GM19238 (cell line): Measurements from ENCODE around the gene DGCR2.

ENCODE experiments used
- DNase-seq: peaks from one replicate; pipeline ENCODE4 v3.0.0; 2011; ENCODE audit warnings: low spot score; ENCODE audit not compliant: insufficient read length

Gene DGCR2

DNA sequence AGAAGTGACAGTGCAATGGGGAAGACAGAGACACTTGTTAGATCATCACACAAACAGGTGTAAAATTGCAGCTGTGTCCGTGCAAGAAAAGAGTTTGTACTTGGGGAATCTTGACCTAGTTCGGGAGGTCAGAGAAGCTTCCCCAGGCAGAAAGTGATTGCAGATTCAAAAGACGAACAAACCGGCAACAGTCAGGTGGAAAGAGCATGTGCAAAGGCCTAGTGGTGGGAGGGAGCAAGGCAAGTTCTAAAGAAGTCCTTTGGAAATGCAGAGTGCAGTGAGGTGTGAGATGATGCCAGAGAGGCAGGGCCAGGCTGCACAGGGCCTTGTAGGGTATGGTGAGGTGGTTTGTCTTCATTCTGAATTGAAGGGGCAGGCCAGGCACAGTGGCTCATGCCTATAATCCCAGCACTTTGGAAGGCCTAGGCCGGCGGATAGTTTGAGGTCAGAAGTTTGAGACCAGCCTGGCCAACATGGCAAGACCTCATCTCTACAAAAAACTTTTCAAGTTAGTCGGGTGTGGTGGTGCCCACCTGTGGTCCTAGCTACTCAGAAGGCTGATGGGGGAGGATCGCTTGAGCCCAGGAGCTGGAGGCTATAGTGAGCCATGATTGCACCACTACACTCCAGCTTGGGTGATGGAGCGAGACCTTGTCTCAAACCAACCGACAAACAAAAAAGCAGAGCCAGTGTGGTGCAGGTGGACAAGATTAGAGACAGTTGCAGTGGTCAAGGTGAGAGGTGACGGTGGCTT lies 24.2 kb upstream of the DGCR2 start:
- DNase-seq = no peak

DNA sequence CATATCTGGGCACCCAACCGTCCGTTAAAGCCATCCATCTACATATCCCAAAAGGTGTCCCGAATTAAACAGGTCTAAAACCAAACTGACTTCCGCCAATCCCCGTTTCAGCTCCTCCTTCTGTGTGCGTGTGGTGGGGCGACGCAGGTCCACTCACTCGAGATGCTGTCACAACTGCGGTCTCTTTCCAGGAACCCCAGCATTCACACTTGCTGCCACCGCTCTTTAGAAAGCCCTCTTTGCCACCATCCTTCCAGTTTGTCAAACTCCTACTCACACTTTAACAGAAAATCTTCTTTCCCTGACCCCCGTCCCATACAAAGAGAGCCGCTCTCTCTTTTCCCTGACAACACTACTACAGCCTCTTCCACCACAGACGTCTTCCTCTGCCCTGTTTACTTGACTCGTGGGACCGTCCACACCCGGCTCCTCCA lies 21.8 kb upstream of the DGCR2 start:
- peak; percentile 41 for DNase-seq

DNA sequence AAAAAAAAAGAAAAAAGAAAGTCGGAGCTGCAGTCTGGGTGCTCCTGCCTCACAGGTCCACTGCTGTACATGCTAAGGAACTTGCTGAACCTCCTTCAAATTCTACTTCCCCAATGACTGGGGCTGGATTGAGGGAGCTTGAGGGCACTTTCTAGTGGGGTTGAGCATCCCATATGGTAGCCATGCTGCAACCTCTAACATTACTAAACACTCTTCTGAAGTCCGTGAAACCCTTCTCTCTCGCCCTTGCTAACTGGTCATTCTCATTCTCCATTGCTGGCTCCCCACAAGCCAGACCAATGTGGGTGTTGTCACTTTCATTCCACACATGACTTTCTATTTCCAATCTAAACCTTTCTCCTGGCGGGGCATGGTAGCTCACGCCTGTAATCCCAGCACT lies 21.0 kb upstream of the DGCR2 start:
- no peak for DNase-seq

DNA sequence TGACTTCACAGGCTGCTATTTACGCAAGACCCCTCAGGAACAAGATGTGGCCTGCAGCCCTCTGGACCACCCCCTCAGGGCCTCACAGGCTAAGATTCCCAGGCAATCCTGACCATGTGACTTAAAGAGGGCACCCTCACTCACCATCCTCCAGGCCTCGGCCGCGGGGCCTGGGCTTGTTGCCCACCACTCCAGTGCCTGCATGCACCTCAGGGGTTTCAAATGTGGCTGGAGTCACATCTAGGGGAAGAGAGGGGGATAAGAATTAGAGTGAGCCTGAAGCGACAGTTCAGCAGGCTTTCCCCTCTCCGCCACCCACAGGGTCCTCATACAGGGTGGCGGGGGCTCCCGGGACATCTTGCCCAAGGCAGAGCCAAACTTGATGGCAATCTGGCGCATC lies 20.2 kb upstream of the DGCR2 start:
- DNase-seq = no peak

DNA sequence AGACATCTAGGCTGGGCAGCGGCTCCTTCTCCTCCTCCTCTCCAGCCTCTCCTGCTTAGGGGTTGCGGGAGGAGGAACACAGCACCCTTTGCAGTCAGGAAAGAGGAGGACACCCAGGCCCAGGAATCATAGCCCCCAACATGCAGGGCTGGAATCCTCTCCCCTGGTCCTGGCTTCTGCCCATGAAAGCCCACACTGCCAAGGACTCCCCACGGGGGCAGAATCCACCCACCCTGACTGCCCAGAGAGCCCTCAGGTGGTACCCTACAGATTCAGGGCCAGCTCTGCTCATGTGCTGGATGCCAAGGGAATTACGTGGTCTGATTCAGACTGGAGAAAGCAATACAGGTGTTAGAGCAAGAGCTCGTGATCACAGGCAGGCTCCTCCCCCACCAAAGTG lies 17.8 kb upstream of the DGCR2 start:
- DNase-seq = no peak

DNA sequence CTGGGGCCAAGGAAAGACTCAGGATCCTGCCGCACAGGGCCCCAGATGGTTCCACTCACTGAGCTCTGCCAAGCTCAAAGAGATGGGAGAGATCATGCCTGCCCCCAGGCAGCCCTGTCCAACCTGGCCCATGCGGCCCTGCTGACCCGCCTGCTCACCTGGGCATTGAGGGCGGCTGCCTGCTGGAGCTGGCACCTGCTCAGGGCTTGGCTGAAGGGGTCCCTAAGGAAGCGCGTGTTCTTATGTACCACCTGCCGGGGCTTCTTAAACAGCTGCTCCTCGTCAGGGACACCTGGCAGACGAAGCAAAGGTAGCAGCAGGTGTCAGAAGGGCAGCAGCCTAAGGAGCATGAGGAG lies 16.8 kb upstream of the DGCR2 start:
- DNase-seq = no peak

DNA sequence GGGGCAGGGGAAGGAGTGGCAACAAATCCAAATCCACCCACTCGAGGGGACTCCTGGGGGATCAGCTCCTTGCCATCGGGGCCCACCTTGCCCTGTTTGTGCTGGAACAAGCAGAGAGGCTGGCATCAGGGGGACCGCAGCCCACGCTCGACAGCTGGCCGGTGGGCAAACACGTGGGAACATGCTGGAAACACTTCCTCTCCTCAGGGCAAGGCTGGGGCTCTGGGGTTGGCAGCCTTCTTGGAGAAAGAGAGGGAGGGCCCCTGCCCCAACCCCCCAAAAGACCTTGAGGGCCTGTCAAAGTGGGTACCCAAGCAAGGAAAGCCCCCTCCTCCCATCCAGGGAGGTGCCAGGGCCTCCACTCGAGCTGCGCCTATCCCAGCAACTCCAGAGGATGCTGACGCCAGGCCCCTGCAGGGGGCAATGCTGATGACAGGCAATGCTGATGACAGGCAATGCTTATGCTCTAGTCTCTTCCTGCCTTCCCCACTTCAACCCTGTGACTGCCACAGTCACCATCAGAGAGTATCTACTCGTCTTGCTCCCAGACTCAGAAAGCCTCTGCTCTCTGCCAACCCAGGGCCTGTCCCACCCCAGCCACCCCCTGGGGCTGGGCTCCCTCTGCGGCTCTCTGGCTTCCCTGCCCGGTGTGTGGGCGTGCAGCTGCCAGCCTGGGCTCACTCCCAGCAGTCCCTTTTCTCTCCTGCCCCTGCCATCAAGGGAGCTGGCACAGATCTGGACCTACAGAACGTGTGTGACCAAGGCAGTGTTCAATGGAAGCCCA lies 16.2 kb upstream of the DGCR2 start:
- no peak for DNase-seq

DNA sequence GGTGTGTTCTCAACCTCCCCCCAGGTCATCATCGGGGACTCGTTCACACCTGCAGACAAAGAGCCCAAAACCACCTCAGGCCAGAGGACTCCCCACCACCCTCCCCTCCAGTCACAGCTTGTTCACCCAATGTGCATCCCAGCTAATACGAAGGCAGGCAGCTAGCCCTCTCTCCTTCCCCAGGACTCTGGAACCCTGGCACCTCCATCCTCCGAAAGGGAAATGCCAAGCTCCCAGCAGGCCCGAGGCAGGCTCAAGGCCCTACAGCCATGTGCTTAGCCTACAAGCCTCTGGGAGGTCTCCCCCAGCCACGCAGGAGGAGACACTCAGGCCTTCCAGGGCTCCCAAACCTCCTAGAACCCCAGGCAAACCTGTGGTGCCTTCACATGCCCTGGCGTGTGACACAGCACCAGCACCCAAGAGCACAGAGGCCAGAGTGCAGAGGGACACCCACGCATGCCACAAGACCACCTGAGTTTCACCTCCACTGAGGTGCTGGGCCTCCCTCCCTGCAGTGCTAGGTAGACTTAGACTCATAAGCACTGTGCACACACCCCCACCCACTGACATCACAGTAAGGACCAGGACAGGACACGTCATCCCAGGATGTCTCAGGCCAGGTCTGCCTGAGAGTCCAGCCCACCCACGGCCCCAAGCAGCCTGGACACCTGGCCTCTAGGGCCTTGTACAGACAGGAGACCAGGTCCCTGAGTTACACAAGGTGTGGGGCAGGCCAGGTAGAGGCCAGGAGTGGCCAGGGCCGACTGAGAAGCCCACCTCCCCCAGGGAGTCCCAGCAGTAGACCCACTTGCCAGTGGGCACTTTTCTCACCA lies 15.4 kb upstream of the DGCR2 start:
- DNase-seq = no peak

DNA sequence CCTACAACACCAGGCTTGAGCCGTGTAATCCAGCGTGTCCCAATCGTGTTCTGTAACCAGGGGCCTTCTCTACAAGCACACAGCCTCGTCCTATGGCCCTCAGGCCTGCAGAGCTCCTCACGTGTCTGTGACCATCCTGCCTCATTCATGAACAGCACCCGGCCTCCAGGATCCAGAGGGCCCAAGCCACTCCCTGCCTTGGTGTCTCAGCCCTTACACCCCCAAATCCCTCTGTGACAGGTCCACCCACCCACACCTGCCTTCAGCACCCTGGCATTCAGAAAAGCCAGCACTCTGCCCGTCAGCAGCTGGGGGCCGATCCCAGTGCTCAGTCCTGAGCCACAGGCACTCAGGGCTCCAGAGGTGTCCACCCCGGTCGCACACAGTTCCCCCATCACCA lies 14.7 kb upstream of the DGCR2 start:
- no peak for DNase-seq

DNA sequence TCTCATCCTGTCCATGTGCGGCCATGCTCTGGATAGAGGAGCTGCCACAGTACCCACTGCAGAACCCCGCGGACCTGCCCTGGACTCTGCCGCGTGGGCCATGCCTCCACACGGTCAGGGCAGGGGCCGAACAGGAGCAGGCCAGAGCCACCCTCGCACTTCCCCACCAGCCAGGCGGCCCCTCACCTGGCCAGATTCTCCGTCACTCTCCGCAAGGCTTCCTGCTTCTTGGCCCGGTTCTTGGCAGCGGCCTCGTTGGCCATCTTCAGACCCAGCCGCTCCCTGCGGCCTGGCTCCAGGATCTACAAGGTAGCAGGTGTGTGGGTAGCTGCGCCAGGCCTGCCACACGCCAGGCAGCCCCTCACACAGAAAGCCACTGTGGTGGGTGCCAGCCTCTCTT lies 12.7 kb upstream of the DGCR2 start:
- no peak for DNase-seq

DNA sequence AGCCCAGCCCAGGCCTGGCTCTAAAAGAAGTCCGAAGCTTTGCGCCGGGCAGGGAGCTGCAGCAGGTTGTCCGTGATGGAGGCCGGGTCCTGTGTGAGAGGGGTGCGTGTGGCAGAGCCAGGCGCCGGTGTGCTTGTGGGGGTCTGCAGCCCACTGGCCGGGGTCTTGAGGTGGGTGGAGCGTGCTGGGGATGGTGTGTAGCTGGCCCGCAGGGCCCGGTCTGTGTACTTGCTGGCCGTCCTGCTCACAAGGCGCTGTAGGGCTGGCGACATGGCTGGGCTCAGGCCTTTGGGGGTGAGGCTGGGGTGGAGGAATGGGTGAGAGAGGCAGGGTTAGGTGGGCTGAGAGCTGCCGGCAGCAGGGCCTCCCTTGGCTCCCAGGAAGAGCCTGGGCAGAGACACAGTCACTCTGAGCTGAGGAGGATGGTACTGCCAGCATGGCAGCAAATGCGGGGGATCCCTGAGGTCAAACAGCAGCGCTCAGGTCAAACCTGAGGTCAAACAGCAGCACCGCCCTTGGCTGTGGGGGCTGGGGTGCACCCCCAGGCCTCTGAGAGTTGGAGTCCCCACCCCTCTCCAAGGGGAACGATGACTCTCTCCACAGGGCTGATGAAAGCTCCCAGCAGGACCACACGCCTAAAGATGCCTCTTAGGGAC lies 12.1 kb upstream of the DGCR2 start:
- no peak for DNase-seq

DNA sequence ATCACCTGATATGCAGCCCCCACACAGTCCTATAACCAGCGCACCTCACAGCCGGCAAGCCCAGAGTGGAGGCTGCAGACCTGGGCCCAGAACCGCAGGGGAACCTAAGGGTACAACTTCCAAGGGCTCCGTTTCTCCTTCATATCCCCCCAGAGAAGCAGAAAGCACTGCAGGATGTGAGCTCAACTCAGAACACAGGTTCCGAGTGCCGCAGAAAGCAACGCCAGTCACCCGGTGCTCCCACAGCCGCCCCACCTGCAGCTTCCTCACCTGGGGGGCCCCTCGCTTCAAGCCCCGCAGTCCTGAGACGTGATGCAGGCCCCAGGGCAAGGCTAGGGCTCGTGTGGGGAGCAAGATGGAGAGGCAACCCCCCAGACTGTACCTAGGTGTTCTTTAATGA lies 11.3 kb upstream of the DGCR2 start:
- no peak for DNase-seq

DNA sequence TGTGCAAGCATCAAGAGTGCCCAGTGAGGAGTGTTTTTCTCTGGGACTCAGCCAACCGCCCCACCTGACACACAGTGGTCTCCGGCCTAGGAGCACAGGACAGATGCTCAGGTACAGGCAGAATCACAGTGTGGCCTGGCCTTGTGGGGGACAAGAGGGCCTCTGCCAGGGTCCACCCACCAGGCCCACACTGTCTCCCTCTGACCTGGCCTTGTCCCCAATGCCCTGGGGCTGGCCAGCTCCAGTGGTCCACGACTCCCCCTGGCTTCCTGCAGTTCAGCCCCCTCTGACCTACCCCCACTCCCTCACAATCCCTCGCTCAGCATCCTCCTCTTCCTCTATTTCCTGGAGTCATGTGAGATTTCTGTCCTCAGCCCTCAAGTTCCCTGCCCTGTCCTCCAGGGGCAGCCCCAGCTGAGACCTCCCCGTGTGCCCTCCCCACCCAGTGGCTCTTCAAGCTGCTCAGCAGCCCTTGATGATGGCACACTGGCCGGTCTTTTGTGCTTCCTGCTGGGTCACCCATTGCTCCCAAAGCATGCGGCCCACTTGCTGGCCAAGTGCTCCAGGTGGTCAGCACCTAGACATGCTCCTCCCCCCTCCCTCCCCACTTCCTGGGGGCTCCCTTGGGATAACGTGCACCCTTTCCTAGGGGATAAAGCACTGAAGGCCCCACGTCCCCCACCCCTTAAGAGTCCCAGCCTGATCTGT lies 10.6 kb upstream of the DGCR2 start:
- DNase-seq = no peak

DNA sequence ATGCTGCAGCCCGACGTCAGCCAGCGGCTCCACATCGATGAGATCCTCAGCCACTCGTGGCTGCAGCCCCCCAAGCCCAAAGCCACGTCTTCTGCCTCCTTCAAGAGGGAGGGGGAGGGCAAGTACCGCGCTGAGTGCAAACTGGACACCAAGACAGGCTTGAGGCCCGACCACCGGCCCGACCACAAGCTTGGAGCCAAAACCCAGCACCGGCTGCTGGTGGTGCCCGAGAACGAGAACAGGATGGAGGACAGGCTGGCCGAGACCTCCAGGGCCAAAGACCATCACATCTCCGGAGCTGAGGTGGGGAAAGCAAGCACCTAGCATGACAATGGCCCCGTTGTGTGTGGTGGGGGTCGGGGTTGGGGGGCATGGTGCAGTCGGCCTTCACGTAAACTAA lies 9.9 kb upstream of the DGCR2 start:
- DNase-seq = no peak

DNA sequence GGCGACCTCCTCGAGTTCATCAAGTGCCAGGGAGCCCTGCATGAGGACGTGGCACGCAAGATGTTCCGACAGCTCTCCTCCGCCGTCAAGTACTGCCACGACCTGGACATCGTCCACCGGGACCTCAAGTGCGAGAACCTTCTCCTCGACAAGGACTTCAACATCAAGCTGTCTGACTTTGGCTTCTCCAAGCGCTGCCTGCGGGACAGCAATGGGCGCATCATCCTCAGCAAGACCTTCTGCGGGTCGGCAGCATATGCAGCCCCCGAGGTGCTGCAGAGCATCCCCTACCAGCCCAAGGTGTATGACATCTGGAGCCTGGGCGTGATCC lies 9.4 kb upstream of the DGCR2 start:
- no peak for DNase-seq

DNA sequence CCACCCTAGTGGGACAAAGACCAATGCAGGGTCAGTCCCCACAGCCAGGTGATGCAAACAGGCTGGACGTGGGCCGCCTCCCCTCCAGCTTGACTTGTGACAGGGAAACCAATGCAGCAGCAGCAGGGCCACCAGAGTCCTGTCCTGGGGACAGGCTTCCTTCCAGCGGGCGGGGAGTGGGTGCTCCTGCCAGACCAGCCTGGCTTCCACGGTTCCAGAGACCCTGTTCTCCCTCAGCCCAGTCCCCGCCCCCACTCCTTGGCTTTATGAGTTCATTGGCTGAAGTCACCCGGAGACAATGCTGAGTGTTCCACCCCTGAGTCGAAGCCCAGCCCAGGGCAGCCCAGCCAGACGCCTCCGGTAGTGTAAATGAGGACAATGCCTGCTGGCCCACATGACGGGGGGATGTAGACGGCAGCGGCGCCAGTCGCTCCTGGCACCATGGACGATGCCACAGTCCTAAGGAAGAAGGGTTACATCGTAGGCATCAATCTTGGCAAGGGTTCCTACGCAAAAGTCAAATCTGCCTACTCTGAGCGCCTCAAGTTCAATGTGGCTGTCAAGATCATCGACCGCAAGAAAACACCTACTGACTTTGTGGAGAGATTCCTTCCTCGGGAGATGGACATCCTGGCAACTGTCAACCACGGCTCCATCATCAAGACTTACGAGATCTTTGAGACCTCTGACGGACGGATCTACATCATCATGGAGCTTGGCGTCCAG lies 8.9 kb upstream of the DGCR2 start, which contains the start of gene TSSK2:
TSSK2 (plus strand) TSS at position 350 of the 726 bp plus-strand sequence; CDS start at position 442, 92 bp downstream.
- DNase-seq = no peak

DNA sequence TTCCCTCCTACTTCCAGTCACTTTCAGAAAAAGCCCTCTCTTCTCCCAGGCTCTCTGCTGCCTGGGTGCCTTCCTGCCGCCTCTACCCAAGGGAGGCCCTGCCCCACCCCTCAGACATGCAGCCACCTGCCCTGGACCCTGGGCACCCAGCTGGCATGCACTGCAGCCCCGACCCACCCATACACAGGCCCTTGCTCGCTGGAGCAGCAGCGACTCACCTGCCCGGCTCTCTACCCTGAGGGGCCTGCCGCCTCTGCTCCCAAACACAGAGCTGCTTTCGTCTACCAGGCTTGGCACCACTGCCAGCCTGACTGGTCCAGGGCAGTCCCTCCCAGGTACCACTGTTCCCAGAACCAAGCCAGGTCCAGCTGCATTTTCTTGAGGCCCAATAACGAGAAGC lies 7.7 kb upstream of the DGCR2 start:
- DNase-seq = no peak

DNA sequence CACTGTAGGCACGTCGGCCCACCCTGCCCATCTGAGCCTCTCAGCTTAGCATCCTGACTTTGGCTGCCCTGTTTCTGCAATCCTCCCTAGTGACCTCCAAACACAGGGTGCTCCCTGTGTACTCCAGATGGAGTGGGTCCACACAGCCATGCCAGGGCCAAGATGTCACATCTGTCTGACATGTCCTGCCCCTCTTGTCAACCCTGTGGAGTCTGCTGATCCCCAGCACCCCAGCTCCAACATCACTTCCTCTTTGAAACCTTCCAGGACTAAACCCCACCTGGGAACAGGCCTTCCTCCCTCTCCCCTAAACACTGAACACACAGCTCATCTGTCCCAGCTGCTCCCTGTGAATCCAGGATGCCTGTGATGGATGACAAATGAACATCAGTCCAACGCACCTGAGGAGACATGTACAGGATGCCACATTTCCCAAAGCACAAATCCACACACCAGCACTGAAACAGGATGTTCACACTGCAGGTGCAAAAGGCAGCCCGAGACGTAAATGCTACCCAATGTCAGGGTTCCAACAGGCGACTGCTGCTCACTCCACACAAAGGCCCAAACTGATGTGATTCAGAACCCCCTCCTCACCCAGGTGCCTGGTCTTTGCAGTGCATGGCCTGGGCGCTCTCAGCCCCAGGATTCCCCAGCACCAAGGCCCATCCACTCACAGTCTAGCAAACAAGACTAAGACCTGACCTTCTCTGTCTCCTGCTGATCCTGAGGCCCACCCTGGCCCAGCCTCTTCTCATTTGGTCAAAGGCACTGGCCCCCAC lies 6.9 kb upstream of the DGCR2 start:
- no peak for DNase-seq

DNA sequence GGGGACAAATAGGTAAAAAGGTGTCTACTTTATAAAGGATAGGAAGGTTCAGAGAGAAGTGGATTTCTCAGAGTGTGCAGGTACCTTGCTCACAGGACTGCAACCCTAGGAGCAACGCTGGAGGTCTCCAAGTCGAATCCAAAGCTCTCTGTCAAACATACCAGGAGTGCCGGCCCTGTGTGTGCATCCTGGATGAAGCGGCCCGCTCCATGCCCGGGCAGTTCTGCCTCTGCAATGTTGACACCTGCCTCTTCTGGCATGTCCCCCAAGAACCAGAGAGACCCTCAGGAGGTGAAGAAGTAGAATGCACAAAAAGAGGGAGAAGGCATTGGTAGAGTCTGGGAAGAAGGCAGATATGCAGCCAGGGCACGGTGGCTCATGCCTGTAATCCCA lies 5.8 kb upstream of the DGCR2 start:
- no peak for DNase-seq
